ENCODE results near the gene NUBPL. TPM values are rescaled to one million over a fixed set of nuclear protein-coding genes. Genes with fewer than 3 reads are reported as not detected.
"Not testable (repeated sequence)": the region's sequence is repeated elsewhere in the genome, so short reads cannot be mapped to it uniquely, and the experiment has no call there.

Gene NUBPL
- total RNA-seq, 2 experiments from 2014 or later, result 9.0 to 17.5 TPM

- H3K9me2 ChIP-seq (ENCODE audit: insufficient read depth, low read length), result no peaks in the 10 kb centered on the region
- no TSS peak for BruUV-seq (replicated peaks)
- H3K27ac ChIP-seq (ENCODE audit: low read depth, low read length, poor library complexity, severe bottlenecking), result no peak overlapping the region
- no peak overlapping the region for H2AFZ ChIP-seq (ENCODE audit: low read length)
- no peaks in the 10 kb centered on the region for H3K4me1 ChIP-seq (ENCODE audit: insufficient read depth, low read length, poor library complexity, severe bottlenecking)
- ChIA-PET CTCF (ENCODE audit: unreplicated experiment) (no interaction called here), POLR2A (interaction anchor here (0.7 kb wide), 1 partner anchor 879 kb away, joined by 4 read pairs; no protein-coding TSS in a partner anchor)
- no peak for TF ChIP-seq EZH2phosphoT487 (IDR thresholded peaks at IDR 0.05; ENCODE audit: borderline replicate concordance, low read depth, low read length)
- TF ChIP-seq, protein P1, sequence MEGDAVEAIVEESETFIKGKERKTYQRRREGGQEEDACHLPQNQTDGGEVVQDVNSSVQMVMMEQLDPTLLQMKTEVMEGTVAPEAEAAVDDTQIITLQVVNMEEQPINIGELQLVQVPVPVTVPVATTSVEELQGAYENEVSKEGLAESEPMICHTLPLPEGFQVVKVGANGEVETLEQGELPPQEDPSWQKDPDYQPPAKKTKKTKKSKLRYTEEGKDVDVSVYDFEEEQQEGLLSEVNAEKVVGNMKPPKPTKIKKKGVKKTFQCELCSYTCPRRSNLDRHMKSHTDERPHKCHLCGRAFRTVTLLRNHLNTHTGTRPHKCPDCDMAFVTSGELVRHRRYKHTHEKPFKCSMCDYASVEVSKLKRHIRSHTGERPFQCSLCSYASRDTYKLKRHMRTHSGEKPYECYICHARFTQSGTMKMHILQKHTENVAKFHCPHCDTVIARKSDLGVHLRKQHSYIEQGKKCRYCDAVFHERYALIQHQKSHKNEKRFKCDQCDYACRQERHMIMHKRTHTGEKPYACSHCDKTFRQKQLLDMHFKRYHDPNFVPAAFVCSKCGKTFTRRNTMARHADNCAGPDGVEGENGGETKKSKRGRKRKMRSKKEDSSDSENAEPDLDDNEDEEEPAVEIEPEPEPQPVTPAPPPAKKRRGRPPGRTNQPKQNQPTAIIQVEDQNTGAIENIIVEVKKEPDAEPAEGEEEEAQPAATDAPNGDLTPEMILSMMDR (conservative IDR thresholded peaks at IDR 0.05; ENCODE audit: low read length), result no peak
- H3K4me3 ChIP-seq (ENCODE audit: low read depth, low read length, poor library complexity, severe bottlenecking), result no peak overlapping the region
- no peak for DNase-seq (ENCODE audit: low spot score)
- no peaks in the 10 kb centered on the region for H4K20me1 ChIP-seq (ENCODE audit: insufficient read depth, low read length)
- no peaks in the 10 kb centered on the region for H3K36me3 ChIP-seq (ENCODE audit: insufficient read depth, low read length)
- H3K9me3 ChIP-seq (ENCODE audit: low read length), result no peaks in the 10 kb centered on the region
- H3K79me2 ChIP-seq (ENCODE audit: insufficient read depth, low read depth, low read length), result no peaks in the 10 kb centered on the region
- H3K4me2 ChIP-seq (ENCODE audit: low read length), result no peak overlapping the region
- intact Hi-C loops (cut with micrococcal nuclease; ENCODE audit: unreplicated experiment), result no loop called here
These were observed 241.6 kb downstream of the NUBPL start for GRCh38 chr14:31802838-31803237.

DNA sequence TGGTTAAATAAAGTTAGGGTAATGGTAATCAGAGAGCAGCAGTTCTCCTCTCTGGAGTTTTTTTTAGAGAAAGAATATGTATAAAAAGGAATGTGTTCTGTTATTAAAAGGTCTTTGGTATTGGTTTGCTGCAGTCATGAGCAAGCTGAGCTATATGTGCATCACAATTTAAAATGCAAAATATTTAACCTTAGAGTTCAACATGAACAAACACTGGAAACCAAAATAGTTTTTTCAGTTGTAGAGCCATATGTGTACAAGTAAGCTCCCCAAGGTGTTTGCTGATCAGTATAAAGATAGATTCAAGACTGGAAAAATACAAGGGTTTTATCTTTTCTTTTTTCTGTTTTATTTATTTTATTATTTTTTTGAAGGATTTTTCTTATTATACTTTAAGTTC is 245.0 kb downstream of the NUBPL start:
- TF ChIP-seq, protein P1 (conservative IDR thresholded peaks at IDR 0.05; ENCODE audit: low read length), result no peak
- TF ChIP-seq EZH2phosphoT487 (IDR thresholded peaks at IDR 0.05; ENCODE audit: borderline replicate concordance, low read depth, low read length), result no peak
- Histone ChIP-seq H3K36me3 (ENCODE audit: insufficient read depth, low read length) (no peaks in the 10 kb centered on the region), H3K9me2 (ENCODE audit: insufficient read depth, low read length) (no peaks in the 10 kb centered on the region), H3K4me1 (ENCODE audit: insufficient read depth, low read length, poor library complexity, severe bottlenecking) (no peaks in the 10 kb centered on the region), H3K79me2 (ENCODE audit: insufficient read depth, low read depth, low read length) (no peaks in the 10 kb centered on the region), H3K27ac (ENCODE audit: low read depth, low read length, poor library complexity, severe bottlenecking) (no peak overlapping the region), H4K20me1 (ENCODE audit: insufficient read depth, low read length) (no peaks in the 10 kb centered on the region), H3K9me3 (ENCODE audit: low read length) (no peaks in the 10 kb centered on the region), H2AFZ (ENCODE audit: low read length) (no peak overlapping the region), H3K4me3 (ENCODE audit: low read depth, low read length, poor library complexity, severe bottlenecking) (no peak overlapping the region), H3K4me2 (ENCODE audit: low read length) (no peak overlapping the region)
- ChIA-PET POLR2A (no interaction called here), CTCF (ENCODE audit: unreplicated experiment) (no interaction called here)
- intact Hi-C loops (cut with micrococcal nuclease; ENCODE audit: unreplicated experiment), result no loop called here
- BruUV-seq (replicated peaks), result no TSS peak
- DNase-seq (ENCODE audit: low spot score), result no peak

DNA sequence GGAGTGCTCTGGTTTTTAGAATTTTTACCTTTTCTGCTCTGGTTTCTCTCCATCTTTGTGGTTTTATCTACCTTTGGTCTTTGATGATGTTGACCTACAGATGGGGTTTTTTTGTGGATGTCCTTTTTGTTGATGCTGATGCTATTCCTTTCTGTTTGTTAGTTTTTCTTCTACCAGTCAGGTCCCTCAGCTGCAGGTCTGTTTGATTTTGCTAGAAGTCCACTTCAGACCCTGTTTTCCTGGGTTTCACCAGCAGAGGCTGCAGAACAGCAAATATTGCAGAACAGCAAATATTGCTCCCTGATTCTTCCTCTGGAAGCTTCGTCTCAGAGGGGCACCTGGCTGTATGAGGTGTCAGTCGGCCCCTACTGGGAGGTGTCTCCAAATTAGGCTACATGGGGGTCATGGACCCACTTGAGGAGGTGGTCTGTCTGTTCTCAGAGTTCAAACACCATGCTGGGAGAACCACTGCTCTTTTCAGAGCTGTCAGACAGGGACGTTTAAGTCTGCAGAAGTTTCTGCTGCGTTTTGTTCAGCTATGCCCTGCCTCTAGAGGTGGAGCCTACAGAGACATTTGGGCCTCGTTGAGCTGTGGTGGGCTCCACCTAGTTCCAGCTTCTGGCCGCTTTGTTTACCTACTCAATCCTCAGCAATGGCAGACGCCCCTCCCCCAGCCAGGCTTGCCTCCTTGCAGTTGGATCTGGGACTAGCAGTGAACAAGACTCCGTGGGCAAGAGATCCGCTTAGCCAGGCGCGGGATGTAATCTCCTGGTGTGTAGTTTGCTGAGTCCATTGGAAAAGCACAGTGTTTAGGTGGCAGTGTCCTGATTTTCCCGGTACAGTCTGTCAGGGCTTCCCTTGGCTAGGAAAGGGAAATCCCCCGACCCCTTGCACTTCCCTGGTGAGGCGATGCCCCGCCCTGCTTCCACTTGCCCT is 250.8 kb downstream of the NUBPL start:
- H2AFZ ChIP-seq (ENCODE audit: low read length); H3K4me1 ChIP-seq (ENCODE audit: insufficient read depth, low read length, poor library complexity, severe bottlenecking); DNase-seq (ENCODE audit: low spot score); POLR2A ChIA-PET; H4K20me1 ChIP-seq (ENCODE audit: insufficient read depth, low read length); CTCF ChIA-PET (ENCODE audit: unreplicated experiment); H3K36me3 ChIP-seq (ENCODE audit: insufficient read depth, low read length); H3K4me2 ChIP-seq (ENCODE audit: low read length); H3K4me3 ChIP-seq (ENCODE audit: low read depth, low read length, poor library complexity, severe bottlenecking); H3K27ac ChIP-seq (ENCODE audit: low read depth, low read length, poor library complexity, severe bottlenecking); H3K9me3 ChIP-seq (ENCODE audit: low read length); H3K9me2 ChIP-seq (ENCODE audit: insufficient read depth, low read length); intact Hi-C loops (cut with micrococcal nuclease; ENCODE audit: unreplicated experiment); BruUV-seq (replicated peaks); H3K79me2 ChIP-seq (ENCODE audit: insufficient read depth, low read depth, low read length): not testable (repeated sequence)

- H2AFZ ChIP-seq (ENCODE audit: low read length); H3K4me2 ChIP-seq (ENCODE audit: low read length); DNase-seq (ENCODE audit: low spot score); H3K9me3 ChIP-seq (ENCODE audit: low read length); H3K27ac ChIP-seq (ENCODE audit: low read depth, low read length, poor library complexity, severe bottlenecking); H3K79me2 ChIP-seq (ENCODE audit: insufficient read depth, low read depth, low read length); BruUV-seq (replicated peaks); H3K36me3 ChIP-seq (ENCODE audit: insufficient read depth, low read length); H3K4me3 ChIP-seq (ENCODE audit: low read depth, low read length, poor library complexity, severe bottlenecking); intact Hi-C loops (cut with micrococcal nuclease; ENCODE audit: unreplicated experiment); CTCF ChIA-PET (ENCODE audit: unreplicated experiment); H3K4me1 ChIP-seq (ENCODE audit: insufficient read depth, low read length, poor library complexity, severe bottlenecking); H4K20me1 ChIP-seq (ENCODE audit: insufficient read depth, low read length); H3K9me2 ChIP-seq (ENCODE audit: insufficient read depth, low read length): not testable (repeated sequence)
- POLR2A ChIA-PET, result interaction anchor here (0.6 kb wide), 1 partner anchor 271 kb away, joined by 3 read pairs; no protein-coding TSS in a partner anchor
These were observed 252.7 kb downstream of the NUBPL start for GRCh38 chr14:31813724-31814490.
